Measurements from ENCODE around the gene DNHD1.

The DNHD1 gene

DNA sequence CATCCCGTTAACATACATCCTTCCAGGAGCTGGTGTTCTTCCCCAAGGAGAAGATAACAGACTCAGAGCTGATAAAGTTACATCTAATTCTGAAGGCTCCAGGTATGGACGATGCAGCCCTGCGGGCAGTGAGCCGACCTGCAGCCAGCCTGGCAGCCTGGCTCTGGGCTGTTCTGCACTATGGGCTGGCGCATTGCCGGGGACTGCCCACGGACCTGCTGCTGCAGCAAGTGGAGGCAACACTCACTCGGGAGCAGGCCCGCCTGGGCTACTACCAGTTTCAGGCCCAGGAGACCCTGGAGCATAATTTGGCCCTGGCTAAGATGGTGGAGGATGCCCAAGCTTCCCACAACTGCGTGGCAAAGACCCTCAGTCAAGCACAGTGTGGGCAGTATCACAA is 66.6 kb downstream of the DNHD1 start:
- Histone ChIP-seq H3K9ac (ENCODE audit: low read length) (no peak overlapping the region), H4K91ac (ENCODE audit: low read depth, low read length) (no peak overlapping the region), H3K27ac (ENCODE audit: low read depth, low read length) (no peak overlapping the region), H2AFZ (ENCODE audit: insufficient read depth, low read length, poor library complexity) (no peak overlapping the region), H2BK5ac (ENCODE audit: low read depth, low read length, poor library complexity) (no peak overlapping the region), H3K4me3 (ENCODE audit: low read depth, low read length) (no peak overlapping the region), H3K9me3 (ENCODE audit: insufficient read depth, low read depth, low read length) (peaks cover 2% of the 10 kb centered on the region), H3K79me1 (ENCODE audit: low read length) (no peaks in the 10 kb centered on the region), H3K4me2 (ENCODE audit: low read length) (no peak overlapping the region), H3K14ac (ENCODE audit: low read length) (no peak overlapping the region), H4K8ac (ENCODE audit: low read depth, low read length) (no peak overlapping the region), H2BK12ac (ENCODE audit: low read length) (no peak overlapping the region), H2BK120ac (ENCODE audit: insufficient read depth, low read length, poor library complexity) (no peak overlapping the region), H2AK5ac (ENCODE audit: low read length) (no peak overlapping the region), H4K12ac (ENCODE audit: low read depth, low read length) (no peak overlapping the region), H3K18ac (ENCODE audit: low read length) (no peak overlapping the region), H3K4me1 (ENCODE audit: control insufficient read depth in 1 of 2, insufficient read depth in 2 of 2, low read length in 2 of 2) (peaks cover 3 to 4% of the 10 kb centered on the region in 2 experiments), H3K79me2 (ENCODE audit: control insufficient read depth, insufficient read depth, low read length, poor library complexity) (no peaks in the 10 kb centered on the region), H3K23ac (ENCODE audit: low read length) (no peak overlapping the region), H3K4ac (ENCODE audit: low read depth, low read length) (no peak overlapping the region), H3K36me3 (ENCODE audit: control insufficient read depth in 1 of 2, insufficient read depth in 2 of 2, low read length in 2 of 2) (no peaks in the 10 kb centered on the region), H3K27me3 (ENCODE audit: insufficient read depth, low read length) (no peaks in the 10 kb centered on the region)
- DNase-seq = no peak
- no CpG with 5 or more reads among the region's 10 CpGs for WGBS (ENCODE audit: extremely low coverage, insufficient coverage, insufficient read length)

DNA sequence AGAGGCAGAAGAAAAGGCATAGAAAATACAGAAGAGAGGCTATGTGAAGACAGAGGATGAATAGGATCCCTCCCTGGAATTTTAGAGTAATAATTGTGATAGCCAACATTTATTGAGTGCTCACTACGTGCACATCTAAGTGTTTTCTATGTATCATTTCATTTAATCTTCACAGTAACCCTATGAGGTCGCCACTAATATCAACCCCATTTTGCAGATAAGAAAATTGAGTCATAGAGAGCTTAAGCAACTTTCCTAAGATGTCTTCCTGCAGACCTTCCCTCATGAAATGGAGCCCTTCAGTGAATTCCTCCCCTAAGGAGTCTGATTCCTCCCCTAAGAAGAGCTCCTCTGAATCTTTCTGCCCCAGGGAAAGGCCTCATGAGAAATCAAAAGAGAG is 68.2 kb downstream of the DNHD1 start:
- Histone ChIP-seq H3K4me2 (ENCODE audit: low read length) (no peak overlapping the region), H3K18ac (ENCODE audit: low read length) (no peak overlapping the region), H2BK120ac (ENCODE audit: insufficient read depth, low read length, poor library complexity) (no peak overlapping the region), H2BK5ac (ENCODE audit: low read depth, low read length, poor library complexity) (no peak overlapping the region), H3K9ac (ENCODE audit: low read length) (no peak overlapping the region), H3K4me3 (ENCODE audit: low read depth, low read length) (no peak overlapping the region), H4K8ac (ENCODE audit: low read depth, low read length) (no peak overlapping the region), H3K4me1 (ENCODE audit: control insufficient read depth in 1 of 2, insufficient read depth in 2 of 2, low read length in 2 of 2) (peaks cover 4 to 5% of the 10 kb centered on the region in 2 experiments), H4K91ac (ENCODE audit: low read depth, low read length) (no peak overlapping the region), H3K79me1 (ENCODE audit: low read length) (no peaks in the 10 kb centered on the region), H3K23ac (ENCODE audit: low read length) (no peak overlapping the region), H2AFZ (ENCODE audit: insufficient read depth, low read length, poor library complexity) (no peak overlapping the region), H3K14ac (ENCODE audit: low read length) (no peak overlapping the region), H2AK5ac (ENCODE audit: low read length) (no peak overlapping the region), H3K27me3 (ENCODE audit: insufficient read depth, low read length) (no peaks in the 10 kb centered on the region), H2BK12ac (ENCODE audit: low read length) (no peak overlapping the region), H3K27ac (ENCODE audit: low read depth, low read length) (no peak overlapping the region), H3K4ac (ENCODE audit: low read depth, low read length) (no peak overlapping the region), H4K12ac (ENCODE audit: low read depth, low read length) (no peak overlapping the region), H3K36me3 (ENCODE audit: control insufficient read depth in 1 of 2, insufficient read depth in 2 of 2, low read length in 2 of 2) (no peaks in the 10 kb centered on the region), H3K9me3 (ENCODE audit: insufficient read depth, low read depth, low read length) (peaks cover 2% of the 10 kb centered on the region), H3K79me2 (ENCODE audit: control insufficient read depth, insufficient read depth, low read length, poor library complexity) (no peaks in the 10 kb centered on the region)
- DNase-seq = no peak
- WGBS (ENCODE audit: extremely low coverage, insufficient coverage, insufficient read length) = no CpG with 5 or more reads among the region's 2 CpGs

DNA sequence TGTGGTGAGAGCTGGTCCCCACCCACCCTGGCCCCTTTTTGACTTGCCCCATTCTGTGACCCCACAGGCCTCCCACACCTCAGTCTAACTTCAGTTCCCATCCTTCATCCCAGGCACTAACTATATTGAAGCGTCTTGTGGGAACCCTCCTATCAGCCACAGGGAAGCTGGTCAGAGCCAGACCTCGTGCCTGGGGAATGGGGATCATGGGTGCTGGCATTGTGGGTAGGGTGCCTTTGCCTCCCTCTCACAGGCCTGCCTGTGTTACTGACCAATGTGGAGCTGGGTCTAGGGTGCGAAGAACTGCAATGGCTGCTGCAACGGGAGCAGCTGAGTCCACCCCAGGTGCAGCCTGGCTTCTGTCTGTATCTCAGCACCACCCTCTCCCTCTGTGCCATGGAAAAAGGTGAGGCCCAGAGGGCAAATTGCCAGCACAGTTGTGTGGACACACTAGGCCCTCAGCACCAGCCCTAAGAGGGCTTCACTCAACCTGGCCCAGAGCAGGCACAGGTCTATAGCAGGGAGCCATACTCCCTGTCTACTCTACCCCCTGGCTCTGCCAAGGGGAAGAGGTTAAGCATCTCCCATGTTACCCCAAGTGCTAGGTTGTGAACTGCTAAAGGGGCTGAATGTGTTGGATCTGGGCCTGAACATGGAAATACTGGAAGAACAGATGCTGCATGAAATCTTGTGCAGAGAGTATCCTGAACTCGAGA is 69.1 kb downstream of the DNHD1 start:
- H3K4me3 ChIP-seq (ENCODE audit: low read depth, low read length) = no peak overlapping the region
- no peak overlapping the region for H3K14ac ChIP-seq (ENCODE audit: low read length)
- no peak overlapping the region for H3K18ac ChIP-seq (ENCODE audit: low read length)
- H3K4me2 ChIP-seq (ENCODE audit: low read length) = no peak overlapping the region
- no peaks in the 10 kb centered on the region for H3K27me3 ChIP-seq (ENCODE audit: insufficient read depth, low read length)
- no peak overlapping the region for H3K27ac ChIP-seq (ENCODE audit: low read depth, low read length)
- no peak overlapping the region for H4K91ac ChIP-seq (ENCODE audit: low read depth, low read length)
- H3K4ac ChIP-seq (ENCODE audit: low read depth, low read length) = no peak overlapping the region
- H4K8ac ChIP-seq (ENCODE audit: low read depth, low read length) = no peak overlapping the region
- DNase-seq = no peak
- peaks cover 4 to 5% of the 10 kb centered on the region in 2 experiments for H3K4me1 ChIP-seq (ENCODE audit: control insufficient read depth in 1 of 2, insufficient read depth in 2 of 2, low read length in 2 of 2)
- H3K9ac ChIP-seq (ENCODE audit: low read length) = no peak overlapping the region
- no peak overlapping the region for H2AFZ ChIP-seq (ENCODE audit: insufficient read depth, low read length, poor library complexity)
- H3K23ac ChIP-seq (ENCODE audit: low read length) = no peak overlapping the region
- H4K12ac ChIP-seq (ENCODE audit: low read depth, low read length) = no peak overlapping the region
- H2BK12ac ChIP-seq (ENCODE audit: low read length) = no peak overlapping the region
- H3K79me1 ChIP-seq (ENCODE audit: low read length) = no peaks in the 10 kb centered on the region
- no peak overlapping the region for H2BK120ac ChIP-seq (ENCODE audit: insufficient read depth, low read length, poor library complexity)
- H3K79me2 ChIP-seq (ENCODE audit: control insufficient read depth, insufficient read depth, low read length, poor library complexity) = no peaks in the 10 kb centered on the region
- H2BK5ac ChIP-seq (ENCODE audit: low read depth, low read length, poor library complexity) = no peak overlapping the region
- no peaks in the 10 kb centered on the region for H3K36me3 ChIP-seq (ENCODE audit: control insufficient read depth in 1 of 2, insufficient read depth in 2 of 2, low read length in 2 of 2)
- WGBS (ENCODE audit: extremely low coverage, insufficient coverage, insufficient read length) = no CpG with 5 or more reads among the region's 5 CpGs
- no peak overlapping the region for H2AK5ac ChIP-seq (ENCODE audit: low read length)
- H3K9me3 ChIP-seq (ENCODE audit: insufficient read depth, low read depth, low read length) = peaks cover 5% of the 10 kb centered on the region

DNA sequence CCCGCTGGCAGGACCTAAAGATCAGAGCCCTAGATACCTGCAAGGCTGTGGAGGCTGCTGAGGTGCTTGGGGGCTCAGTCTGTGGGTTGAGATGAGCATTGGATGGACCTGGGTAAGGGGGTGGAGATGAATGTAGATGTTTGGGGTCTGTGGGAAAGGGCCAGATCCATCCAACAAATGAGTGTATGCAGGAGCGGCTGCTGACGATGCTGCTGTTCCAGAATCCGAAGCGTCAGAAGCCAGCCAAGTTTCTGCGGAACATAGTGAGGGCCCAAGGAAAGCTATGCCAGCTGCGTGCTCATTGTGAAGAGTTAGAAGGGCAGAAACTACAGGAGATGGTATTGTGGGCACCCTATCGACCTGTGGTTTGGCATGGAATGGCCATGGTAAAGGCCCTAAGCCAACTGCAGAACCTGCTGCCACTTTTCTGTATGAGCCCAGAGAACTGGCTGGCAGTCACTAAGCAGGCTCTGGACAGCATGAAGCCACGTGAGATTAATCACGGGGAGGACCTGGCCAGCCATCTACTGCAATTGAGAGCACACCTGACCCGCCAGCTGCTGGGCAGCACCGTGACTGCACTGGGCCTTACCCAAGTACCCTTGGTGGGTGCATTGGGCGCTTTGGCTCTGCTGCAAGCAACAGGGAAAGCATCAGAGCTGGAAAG is 69.8 kb downstream of the DNHD1 start:
- Histone ChIP-seq H2BK120ac (ENCODE audit: insufficient read depth, low read length, poor library complexity) (no peak overlapping the region), H4K12ac (ENCODE audit: low read depth, low read length) (no peak overlapping the region), H2AFZ (ENCODE audit: insufficient read depth, low read length, poor library complexity) (no peak overlapping the region), H2BK5ac (ENCODE audit: low read depth, low read length, poor library complexity) (no peak overlapping the region), H3K9ac (ENCODE audit: low read length) (no peak overlapping the region), H3K79me1 (ENCODE audit: low read length) (no peaks in the 10 kb centered on the region), H3K4me1 (ENCODE audit: control insufficient read depth in 1 of 2, insufficient read depth in 2 of 2, low read length in 2 of 2) (peaks cover 4 to 5% of the 10 kb centered on the region in 2 experiments), H3K79me2 (ENCODE audit: control insufficient read depth, insufficient read depth, low read length, poor library complexity) (no peaks in the 10 kb centered on the region), H3K36me3 (ENCODE audit: control insufficient read depth in 1 of 2, insufficient read depth in 2 of 2, low read length in 2 of 2) (no peaks in the 10 kb centered on the region), H4K8ac (ENCODE audit: low read depth, low read length) (no peak overlapping the region), H2BK12ac (ENCODE audit: low read length) (no peak overlapping the region), H3K4me3 (ENCODE audit: low read depth, low read length) (no peak overlapping the region), H3K23ac (ENCODE audit: low read length) (no peak overlapping the region), H4K91ac (ENCODE audit: low read depth, low read length) (no peak overlapping the region), H2AK5ac (ENCODE audit: low read length) (no peak overlapping the region), H3K4me2 (ENCODE audit: low read length) (no peak overlapping the region), H3K4ac (ENCODE audit: low read depth, low read length) (no peak overlapping the region), H3K9me3 (ENCODE audit: insufficient read depth, low read depth, low read length) (peaks cover 5% of the 10 kb centered on the region), H3K14ac (ENCODE audit: low read length) (no peak overlapping the region), H3K27ac (ENCODE audit: low read depth, low read length) (no peak overlapping the region), H3K18ac (ENCODE audit: low read length) (no peak overlapping the region), H3K27me3 (ENCODE audit: insufficient read depth, low read length) (no peaks in the 10 kb centered on the region)
- WGBS (ENCODE audit: extremely low coverage, insufficient coverage, insufficient read length) = no CpG with 5 or more reads among the region's 13 CpGs
- no peak for DNase-seq

All from trophoblast cell (in vitro differentiated cells and primary cell).